Osteocyte (in vitro differentiated cells): Measurements from ENCODE around the gene CPA1. TPM values are rescaled to one million over a fixed set of nuclear protein-coding genes. Genes with fewer than 3 reads are reported as not detected.

Experiments used
- DNase-seq: peaks from one replicate; pipeline ENCODE4 v3.0.0; 2021; ENCODE audit warnings: mixed read lengths; ENCODE audit not compliant: unreplicated experiment; ENCODE audit errors: extremely low spot score
- H3K27ac Mint-ChIP-seq: one replicate; pipeline ENCODE4 v1.8.0; 2021; ENCODE audit warnings: mild to moderate bottlenecking, mixed read lengths; ENCODE audit not compliant: unreplicated experiment
- H3K27me3 Mint-ChIP-seq: one replicate; pipeline ENCODE4 v1.8.0; 2021; ENCODE audit warnings: mixed read lengths; ENCODE audit not compliant: unreplicated experiment
- H3K36me3 Mint-ChIP-seq: one replicate; pipeline ENCODE4 v1.8.0; 2021; ENCODE audit warnings: mixed read lengths; ENCODE audit not compliant: unreplicated experiment
- H3K4me1 Mint-ChIP-seq: one replicate; pipeline ENCODE4 v1.8.0; 2021; ENCODE audit warnings: mixed read lengths; ENCODE audit not compliant: unreplicated experiment
- H3K4me3 Mint-ChIP-seq: one replicate; pipeline ENCODE4 v1.8.0; 2021; ENCODE audit warnings: mild to moderate bottlenecking, moderate library complexity, mixed read lengths; ENCODE audit not compliant: unreplicated experiment
- H3K9me3 Mint-ChIP-seq: one replicate; pipeline ENCODE4 v1.8.0; 2021; ENCODE audit warnings: mixed read lengths; ENCODE audit not compliant: unreplicated experiment
- total RNA-seq: library from RNA; stranded (reverse); gene quantifications from 2 replicates; pipeline ENCODE4 v1.2.1, GENCODE V29; 2021
- TF ChIP-seq, protein P1 (sequence below): fragments of 200-600 bp; sonication (generic); IDR thresholded peaks from 2 replicates; pipeline ENCODE4 v1.5.0; 2021; ENCODE audit warnings: antibody characterized with exemption, mild to moderate bottlenecking, moderate library complexity

The CPA1 gene
- total RNA-seq, 1 donor from 2014 or later: not detected

GRCh38 chr7:130361681-130362080, 18.6 kb upstream of the CPA1 start:
- Mint-ChIP-seq H3K9me3 (peaks cover 15% of the 10 kb centered on the region), H3K4me1 (peaks cover 39% of the 10 kb centered on the region), H3K27ac (no peak overlapping the region), H3K36me3 (peaks cover 5% of the 10 kb centered on the region), H3K4me3 (no peak overlapping the region), H3K27me3 (no peaks in the 10 kb centered on the region)
- TF ChIP-seq, protein P1, sequence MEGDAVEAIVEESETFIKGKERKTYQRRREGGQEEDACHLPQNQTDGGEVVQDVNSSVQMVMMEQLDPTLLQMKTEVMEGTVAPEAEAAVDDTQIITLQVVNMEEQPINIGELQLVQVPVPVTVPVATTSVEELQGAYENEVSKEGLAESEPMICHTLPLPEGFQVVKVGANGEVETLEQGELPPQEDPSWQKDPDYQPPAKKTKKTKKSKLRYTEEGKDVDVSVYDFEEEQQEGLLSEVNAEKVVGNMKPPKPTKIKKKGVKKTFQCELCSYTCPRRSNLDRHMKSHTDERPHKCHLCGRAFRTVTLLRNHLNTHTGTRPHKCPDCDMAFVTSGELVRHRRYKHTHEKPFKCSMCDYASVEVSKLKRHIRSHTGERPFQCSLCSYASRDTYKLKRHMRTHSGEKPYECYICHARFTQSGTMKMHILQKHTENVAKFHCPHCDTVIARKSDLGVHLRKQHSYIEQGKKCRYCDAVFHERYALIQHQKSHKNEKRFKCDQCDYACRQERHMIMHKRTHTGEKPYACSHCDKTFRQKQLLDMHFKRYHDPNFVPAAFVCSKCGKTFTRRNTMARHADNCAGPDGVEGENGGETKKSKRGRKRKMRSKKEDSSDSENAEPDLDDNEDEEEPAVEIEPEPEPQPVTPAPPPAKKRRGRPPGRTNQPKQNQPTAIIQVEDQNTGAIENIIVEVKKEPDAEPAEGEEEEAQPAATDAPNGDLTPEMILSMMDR: no peak
- no peak for DNase-seq

GRCh38 chr7:130362251-130362816, 18.0 kb upstream of the CPA1 start:
- Mint-ChIP-seq H3K27ac (no peak overlapping the region), H3K9me3 (peaks cover 15% of the 10 kb centered on the region), H3K27me3 (no peaks in the 10 kb centered on the region), H3K4me3 (no peak overlapping the region), H3K4me1 (peaks cover 36% of the 10 kb centered on the region), H3K36me3 (peaks cover 5% of the 10 kb centered on the region)
- DNase-seq: no peak
- TF ChIP-seq, protein P1: no peak

DNA sequence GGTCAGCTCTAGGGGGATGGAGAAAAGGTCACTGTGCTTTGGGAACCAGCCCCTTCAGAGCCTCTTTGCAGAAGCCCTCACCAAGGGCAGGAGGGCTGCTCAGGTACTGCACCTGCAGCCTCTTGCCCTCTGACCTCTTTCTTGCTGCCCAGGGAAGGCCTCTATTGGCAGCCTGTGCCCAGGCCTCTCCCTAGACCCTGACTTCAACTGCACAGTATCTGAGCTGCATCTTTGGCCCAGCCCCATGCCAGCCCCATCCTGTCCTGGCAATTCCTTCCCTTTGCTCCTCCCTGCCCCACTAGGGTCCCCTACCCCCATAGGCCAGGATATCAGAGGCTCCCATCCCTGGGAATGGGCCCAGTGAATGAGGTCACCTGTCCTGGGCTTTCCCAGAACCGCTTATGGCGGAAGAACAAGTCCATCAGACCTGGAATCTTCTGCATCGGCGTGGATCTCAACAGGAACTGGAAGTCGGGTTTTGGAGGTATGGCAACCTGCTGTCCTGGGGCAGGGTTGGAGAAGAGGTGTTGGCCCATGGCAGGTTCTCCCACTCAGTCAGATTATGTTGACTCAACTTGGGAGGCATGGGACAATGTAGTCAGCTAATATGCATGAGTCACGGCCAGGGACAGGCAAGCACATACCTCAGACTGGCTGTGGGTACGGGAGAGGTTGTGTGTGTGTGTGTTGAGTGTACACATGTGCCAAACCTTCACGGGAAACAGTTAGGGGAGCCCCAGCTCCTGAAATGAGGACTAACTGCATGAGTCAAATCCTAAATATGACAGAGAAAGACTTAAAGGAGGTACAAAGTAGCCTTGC, 17.1 kb upstream of the CPA1 start:
- Mint-ChIP-seq H3K4me1 (peaks cover 35% of the 10 kb centered on the region), H3K27ac (peak overlapping the region; percentile 74), H3K27me3 (no peaks in the 10 kb centered on the region), H3K36me3 (peaks cover 5% of the 10 kb centered on the region), H3K9me3 (peaks cover 15% of the 10 kb centered on the region), H3K4me3 (no peak overlapping the region)
- DNase-seq: no peak
- TF ChIP-seq, protein P1: no peak

DNA sequence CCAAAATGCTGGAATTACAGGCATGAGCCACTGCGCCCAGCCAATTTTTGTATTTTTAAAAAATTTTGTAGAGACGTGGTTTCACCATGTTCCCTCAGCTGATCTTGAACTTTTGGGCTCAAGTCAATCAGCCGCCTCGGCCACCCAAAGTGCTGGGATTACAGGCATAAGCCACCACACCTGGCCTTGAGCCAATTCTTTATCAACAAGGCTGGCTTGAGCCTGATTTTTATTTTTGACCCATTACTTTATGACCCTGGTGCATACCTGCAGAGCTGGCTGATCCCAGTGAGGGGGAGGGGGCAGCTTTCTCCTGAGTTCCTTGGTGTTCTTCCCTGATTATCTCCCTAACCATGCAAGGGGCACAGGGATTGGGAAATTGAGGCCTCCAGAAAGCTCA, 15.8 kb upstream of the CPA1 start:
- Mint-ChIP-seq H3K4me1 (peaks cover 43% of the 10 kb centered on the region), H3K9me3 (peaks cover 12% of the 10 kb centered on the region), H3K4me3 (no peak overlapping the region), H3K27ac (no peak overlapping the region), H3K36me3 (peaks cover 5% of the 10 kb centered on the region), H3K27me3 (no peaks in the 10 kb centered on the region)
- DNase-seq: no peak
- TF ChIP-seq, protein P1: no peak

GRCh38 chr7:130365088-130365487, 15.2 kb upstream of the CPA1 start:
- Mint-ChIP-seq H3K36me3 (peaks cover 5% of the 10 kb centered on the region), H3K27ac (no peak overlapping the region), H3K9me3 (peaks cover 7% of the 10 kb centered on the region), H3K27me3 (no peaks in the 10 kb centered on the region), H3K4me1 (peaks cover 49% of the 10 kb centered on the region), H3K4me3 (no peak overlapping the region)
- DNase-seq: no peak
- TF ChIP-seq, protein P1: no peak
